Ishikawa (cell line): ENCODE measurements around the gene PRKCQ.

ENCODE experiments used
- CEBPB ChIP-seq: IDR thresholded peaks from 2 replicates; pipeline ENCODE4 v1.6.1; 2012
- CREB1 ChIP-seq: IDR thresholded peaks from 2 replicates; pipeline ENCODE4 v1.6.1; 2012; ENCODE audit warnings: low read depth
- EGR1 ChIP-seq: IDR thresholded peaks from 2 replicates; pipeline ENCODE4 v1.6.1; 2012
- EP300 ChIP-seq: IDR thresholded peaks from 2 replicates; pipeline ENCODE4 v1.6.1; 2012; ENCODE audit warnings: borderline replicate concordance
- MAX ChIP-seq: IDR thresholded peaks from 2 replicates; pipeline ENCODE4 v1.6.1; 2012
- RAD21 ChIP-seq: IDR thresholded peaks from 2 replicates; pipeline ENCODE4 v1.6.1; 2012; ENCODE audit warnings: low read depth
- REST ChIP-seq: IDR thresholded peaks from 2 replicates; pipeline ENCODE4 v1.6.1; 2012; ENCODE audit warnings: low read depth, mild to moderate bottlenecking
- TAF1 ChIP-seq: IDR thresholded peaks from 2 replicates; pipeline ENCODE4 v1.6.1; 2012; ENCODE audit warnings: low read depth, mild to moderate bottlenecking
- TCF12 ChIP-seq: IDR thresholded peaks from 2 replicates; pipeline ENCODE4 v1.6.1; 2012; ENCODE audit warnings: low read depth
- ZBTB7A ChIP-seq: IDR thresholded peaks from 2 replicates; pipeline ENCODE4 v1.6.1; 2012; ENCODE audit warnings: low read depth

- no peak for TF ChIP-seq REST
- no peak for TF ChIP-seq EP300
- TF ChIP-seq MAX: no peak
- TF ChIP-seq CREB1: no peak
- no peak for TF ChIP-seq CEBPB
- no peak for TF ChIP-seq EGR1
- no peak for TF ChIP-seq TCF12
- no peak for TF ChIP-seq TAF1
- TF ChIP-seq ZBTB7A: no peak
- TF ChIP-seq RAD21: no peak
Observed at GRCh38 chr10:6461961-6462360, 118.1 kb downstream of the PRKCQ start.
